H9 (cell line): Measurements from ENCODE around the gene THSD4. TPM values are rescaled to one million over a fixed set of nuclear protein-coding genes. Genes with fewer than 3 reads are reported as not detected.
A peak's percentile ranks its signal among the peaks of the same experiment; 100 is the strongest.
"Not testable (repeated sequence)": the region's sequence is repeated elsewhere in the genome, so short reads cannot be mapped to it uniquely, and the experiment has no call there.

Source experiments
- DNase-seq: peaks from one replicate; pipeline ENCODE4 v3.0.0-alpha.2; 2017
- H2AFZ ChIP-seq: one replicate; pipeline ENCODE4 v1.6.1; 2013; ENCODE audit warnings: mild to moderate bottlenecking, low read length, control low read depth, moderate library complexity
- H2AK5ac ChIP-seq: 2 replicates; pipeline ENCODE4 v1.6.1; 2013; ENCODE audit warnings: low read length, control low read depth, mixed read lengths; ENCODE audit not compliant: insufficient read length
- H2BK120ac ChIP-seq: one replicate; pipeline ENCODE4 v1.6.1; 2013; ENCODE audit warnings: low read depth, mild to moderate bottlenecking, low read length, control low read depth, inconsistent platforms; ENCODE audit not compliant: poor library complexity, severe bottlenecking
- H2BK12ac ChIP-seq: 2 replicates; pipeline ENCODE4 v1.6.1; 2013; ENCODE audit warnings: low read length, control low read depth, mixed read lengths, low read depth; ENCODE audit not compliant: insufficient read length
- H2BK15ac ChIP-seq: 2 replicates; pipeline ENCODE4 v1.6.1; 2013; ENCODE audit warnings: low read depth, low read length, control low read depth
- H2BK20ac ChIP-seq: one replicate; pipeline ENCODE4 v1.6.1; 2013; ENCODE audit warnings: low read depth, mild to moderate bottlenecking, low read length, control low read depth, inconsistent platforms; ENCODE audit not compliant: poor library complexity, severe bottlenecking
- H2BK5ac ChIP-seq: 2 replicates; pipeline ENCODE4 v1.6.1; 2013; ENCODE audit warnings: low read length, control low read depth, mixed read lengths; ENCODE audit not compliant: insufficient read length
- H3K14ac ChIP-seq: 2 replicates; pipeline ENCODE4 v1.6.1; 2013; ENCODE audit warnings: low read length, control low read depth; ENCODE audit not compliant: insufficient read depth
- H3K18ac ChIP-seq: 2 replicates; pipeline ENCODE4 v1.6.1; 2013; ENCODE audit warnings: low read depth, mild to moderate bottlenecking, mixed read lengths, low read length, control low read depth; ENCODE audit not compliant: insufficient read length
- H3K23ac ChIP-seq: 2 replicates; pipeline ENCODE4 v1.6.1; 2013; ENCODE audit warnings: low read length, control low read depth, mixed read lengths, low read depth; ENCODE audit not compliant: insufficient read length
- H3K23me2 ChIP-seq: 2 replicates; pipeline ENCODE4 v1.6.1; 2013; ENCODE audit warnings: low read depth, mild to moderate bottlenecking, mixed read lengths, low read length, control low read depth; ENCODE audit not compliant: insufficient read length, poor library complexity, severe bottlenecking
- H3K27ac ChIP-seq: 2 replicates; pipeline ENCODE4 v1.5.1; 2013; ENCODE audit warnings: low read length, control low read depth, mixed read lengths, low read depth; ENCODE audit not compliant: insufficient read length
- H3K27me3 ChIP-seq: 2 replicates; pipeline ENCODE4 v1.6.1; 2013; ENCODE audit warnings: low read length, control low read depth, inconsistent platforms; ENCODE audit not compliant: insufficient read depth
- H3K4ac ChIP-seq: 2 replicates; pipeline ENCODE4 v1.6.1; 2013; ENCODE audit warnings: low read depth, mild to moderate bottlenecking, control low read depth, inconsistent platforms, low read length, moderate library complexity
- H3K4me1 ChIP-seq: 2 replicates; pipeline ENCODE4 v1.6.1; 2013; ENCODE audit warnings: low read length, control low read depth, inconsistent platforms; ENCODE audit not compliant: insufficient read depth
- H3K4me2 ChIP-seq: 2 replicates; pipeline ENCODE4 v1.6.1; 2013; ENCODE audit warnings: low read length, control low read depth, mixed read lengths; ENCODE audit not compliant: insufficient read length, insufficient read depth
- H3K56ac ChIP-seq: 2 replicates; pipeline ENCODE4 v1.6.1; 2013; ENCODE audit warnings: low read depth, mild to moderate bottlenecking, mixed read lengths, low read length, control low read depth; ENCODE audit not compliant: insufficient read length
- H3K79me1 ChIP-seq: 2 replicates; pipeline ENCODE4 v1.6.1; 2013; ENCODE audit warnings: low read depth, mild to moderate bottlenecking, moderate library complexity, low read length, control low read depth, inconsistent platforms; ENCODE audit not compliant: insufficient read depth, poor library complexity, severe bottlenecking
- H3K79me2 ChIP-seq: 2 replicates; pipeline ENCODE4 v1.6.1; 2013; ENCODE audit warnings: low read length, control low read depth, inconsistent platforms; ENCODE audit not compliant: insufficient read depth
- H3K9ac ChIP-seq: 2 replicates; pipeline ENCODE4 v1.6.1; 2013; ENCODE audit warnings: low read length, control low read depth, mixed read lengths; ENCODE audit not compliant: insufficient read length; ENCODE audit errors: extremely low read depth
- H3K9me3 ChIP-seq: one replicate; pipeline ENCODE4 v1.6.1; 2013; ENCODE audit warnings: low read depth, low read length, inconsistent platforms; ENCODE audit not compliant: control insufficient read depth
- H3T11ph ChIP-seq: one replicate; pipeline ENCODE4 v1.6.1; 2013; ENCODE audit warnings: mild to moderate bottlenecking, low read length, control low read depth, inconsistent platforms
- H4K20me1 ChIP-seq: one replicate; pipeline ENCODE4 v1.6.1; 2013; ENCODE audit not compliant: control insufficient read depth, insufficient read length, insufficient read depth
- H4K5ac ChIP-seq: 2 replicates; pipeline ENCODE4 v1.6.1; 2013; ENCODE audit warnings: low read depth, mild to moderate bottlenecking, mixed read lengths, low read length, control low read depth; ENCODE audit not compliant: insufficient read length
- H4K8ac ChIP-seq: replicated peaks from 2 replicates; pipeline ENCODE4 v1.6.1; 2013; ENCODE audit warnings: low read length, control low read depth, mixed read lengths, low read depth; ENCODE audit not compliant: insufficient read length
- H4K91ac ChIP-seq: 2 replicates; pipeline ENCODE4 v1.6.1; 2013; ENCODE audit warnings: low read depth, mild to moderate bottlenecking, moderate library complexity, mixed read lengths, low read length, control low read depth; ENCODE audit not compliant: insufficient read length
- H3K27ac Mint-ChIP-seq, 3 experiments: 2 replicates in 2 of 3; 3 replicates in 1 of 3; pipeline ENCODE4 v1.8.0; 2020 to 2021; ENCODE audit warnings: mixed read lengths in 3 of 3, mild to moderate bottlenecking in 1 of 3, moderate library complexity in 1 of 3
- H3K27me3 Mint-ChIP-seq: 2 replicates; pipeline ENCODE4 v1.8.0; 2021; ENCODE audit warnings: low read depth, mild to moderate bottlenecking, moderate library complexity, mixed read lengths
- H3K36me3 Mint-ChIP-seq, 3 experiments: 2 replicates in 2 of 3; 3 replicates in 1 of 3; pipeline ENCODE4 v1.8.0; 2020 to 2021; ENCODE audit warnings: low read depth in 3 of 3, mixed read lengths in 3 of 3; ENCODE audit not compliant: insufficient read depth in 1 of 3
- H3K4me1 Mint-ChIP-seq, 2 experiments: 2 replicates each; pipeline ENCODE4 v1.8.0; 2020; ENCODE audit warnings: mixed read lengths in 2 of 2
- H3K4me3 Mint-ChIP-seq, 2 experiments: 2 replicates in 1 of 2; 3 replicates in 1 of 2; pipeline ENCODE4 v1.8.0; 2020 to 2021; ENCODE audit warnings: mild to moderate bottlenecking in 2 of 2, mixed read lengths in 2 of 2, moderate library complexity in 1 of 2
- H3K9me3 Mint-ChIP-seq, 2 experiments: 2 replicates in 1 of 2; 3 replicates in 1 of 2; pipeline ENCODE4 v1.8.0; 2020; ENCODE audit warnings: mild to moderate bottlenecking in 2 of 2, mixed read lengths in 2 of 2, moderate library complexity in 1 of 2
- CTCF ChIP-seq: fragments of 200-600 bp; sonication (generic); conservative IDR thresholded peaks from 3 replicates; pipeline ENCODE4 v1.8.0; 2021; ENCODE audit warnings: antibody characterized with exemption, mild to moderate bottlenecking
- WGBS: extraction: QIAGEN DNeasy Blood & Tissue Kit; methylation state at CpG from one replicate; pipeline ENCODE4 v1.1.7; 2013; ENCODE audit warnings: missing lambda C conversion rate, low lambda C conversion rate, mixed read lengths; ENCODE audit not compliant: insufficient read length; ENCODE audit errors: extremely low coverage; 5-methylcytosine and 5-hydroxymethylcytosine counted together
- total RNA-seq: library from RNA; stranded (reverse); gene quantifications from 2 replicates; pipeline ENCODE4 v1.2.1, GENCODE V29; 2021

THSD4 gene
- total RNA-seq, 1 experiment from 2014 or later = 5.5 TPM

GRCh38 chr15:71437919-71438318 lies 322.6 kb downstream of the THSD4 start:
- Histone ChIP-seq H3K4me1 (no peaks in the 10 kb centered on the region; the same call in 1 of the 2 replicates), H3K4me2 (no peak overlapping the region), H3K23ac (no peak overlapping the region), H3K56ac (no peak overlapping the region), H4K20me1 (no peaks in the 10 kb centered on the region), H3K27me3 (no peaks in the 10 kb centered on the region), H2BK20ac (no peak overlapping the region), H4K91ac (no peak overlapping the region), H2BK12ac (no peak overlapping the region), H4K5ac (no peak overlapping the region), H3T11ph (no peak overlapping the region), H2AFZ (no peak overlapping the region), H3K9ac (no peak overlapping the region), H3K27ac (no peak overlapping the region), H4K8ac (no peak overlapping the region), H2AK5ac (no peak overlapping the region), H3K79me1 (no peaks in the 10 kb centered on the region), H3K4ac (no peak overlapping the region), H3K79me2 (no peaks in the 10 kb centered on the region), H3K9me3 (no peaks in the 10 kb centered on the region), H2BK15ac (no peak overlapping the region), H3K14ac (no peak overlapping the region), H3K23me2 (no peaks in the 10 kb centered on the region), H2BK120ac (no peak overlapping the region), H3K18ac (no peak overlapping the region), H2BK5ac (no peak overlapping the region)
- TF ChIP-seq CTCF = no peak
- no CpG with 5 or more reads among the region's 4 CpGs for WGBS
- Mint-ChIP-seq H3K36me3 (peaks cover 0 to 3% (median 3%) of the 10 kb centered on the region in 3 experiments; a peak in 2 of 7 replicates), H3K9me3 (no peaks in the 10 kb centered on the region), H3K4me1 (peaks cover 13 to 15% of the 10 kb centered on the region in 2 experiments), H3K27me3 (peaks cover 3% of the 10 kb centered on the region), H3K4me3 (no peak overlapping the region), H3K27ac (no peak overlapping the region)
- no peak for DNase-seq

GRCh38 chr15:71439478-71439877 lies 324.2 kb downstream of the THSD4 start:
- H3K23me2 ChIP-seq, H4K20me1 ChIP-seq, H2AK5ac ChIP-seq, H3K4me3 Mint-ChIP-seq, H3K23ac ChIP-seq, H3K14ac ChIP-seq, H3K9me3 ChIP-seq, H4K91ac ChIP-seq, H3K4me2 ChIP-seq, H2BK20ac ChIP-seq, H3K36me3 Mint-ChIP-seq, H3K79me2 ChIP-seq, H4K8ac ChIP-seq, H3K9me3 Mint-ChIP-seq, H4K5ac ChIP-seq, H2AFZ ChIP-seq, H3K56ac ChIP-seq, H3K27me3 ChIP-seq, H3K27me3 Mint-ChIP-seq, H2BK120ac ChIP-seq, H3T11ph ChIP-seq, H3K79me1 ChIP-seq, H2BK12ac ChIP-seq, H2BK5ac ChIP-seq, H3K4me1 ChIP-seq, H3K18ac ChIP-seq, H3K27ac ChIP-seq, DNase-seq, H3K9ac ChIP-seq, H2BK15ac ChIP-seq, H3K4ac ChIP-seq: not testable (repeated sequence)
- Mint-ChIP-seq H3K27ac (peak overlapping the region in 1 of 3 experiments; percentile 36; a peak in 1 of 7 replicates), H3K4me1 (peaks cover 22 to 23% of the 10 kb centered on the region in 2 experiments)
- no CpG with 5 or more reads among the region's 2 CpGs for WGBS
